CD14-positive monocyte (primary cell): ENCODE results near the gene SPEF2. TPM values are rescaled to one million over a fixed set of nuclear protein-coding genes. Genes with fewer than 3 reads are reported as not detected.

ENCODE experiments used
- DNase-seq, 3 donors: peaks; one replicate each; pipeline ENCODE4 v3.0.0-alpha.2; 2011 to 2022
- H2AFZ ChIP-seq: 2 replicates; pipeline ENCODE4 v1.6.0; 2012; ENCODE audit warnings: mild to moderate bottlenecking, low read depth, low read length, inconsistent platforms; ENCODE audit not compliant: insufficient read depth, poor library complexity, severe bottlenecking
- H3K27ac ChIP-seq, 2 donors: 1 replicate in 1 of 2; 2 replicates in 1 of 2; pipeline ENCODE4 v1.5.1; 2012 to 2013; ENCODE audit warnings: low read length in 2 of 2, control low read depth in 1 of 2, inconsistent platforms in 1 of 2, low read depth in 1 of 2, mild to moderate bottlenecking in 1 of 2
- H3K27me3 ChIP-seq, 2 donors: one replicate each; pipeline versions ENCODE4 v1.6.0 to v1.6.1; 2011 to 2013; ENCODE audit warnings: low read length in 2 of 2; ENCODE audit not compliant: control insufficient read depth in 2 of 2, insufficient read depth in 2 of 2
- H3K36me3 ChIP-seq, 2 donors: replicated peaks in 1 of 2; 1 replicate in 1 of 2; 2 replicates in 1 of 2; pipeline versions ENCODE4 v1.5.1 to v1.6.1; 2012 to 2013; ENCODE audit warnings: low read length in 2 of 2, control low read depth in 1 of 2, inconsistent platforms in 1 of 2, mild to moderate bottlenecking in 1 of 2; ENCODE audit not compliant: insufficient read depth in 2 of 2, control insufficient read depth in 1 of 2
- H3K4me1 ChIP-seq, 2 donors: 1 replicate in 1 of 2; 2 replicates in 1 of 2; pipeline versions ENCODE4 v1.5.1 to v1.6.1; 2012 to 2013; ENCODE audit warnings: low read length in 2 of 2, control low read depth in 1 of 2, inconsistent platforms in 1 of 2, mild to moderate bottlenecking in 1 of 2, moderate library complexity in 1 of 2; ENCODE audit not compliant: insufficient read depth in 2 of 2, control insufficient read depth in 1 of 2
- H3K4me2 ChIP-seq: replicated peaks from 2 replicates; pipeline ENCODE3; 2012; ENCODE audit warnings: low read length, moderate library complexity, mild to moderate bottlenecking; ENCODE audit not compliant: poor library complexity, severe bottlenecking; ENCODE audit errors: extremely low read depth
- H3K4me3 ChIP-seq, 3 experiments: fragments of 200-600 bp in 1 of 3; sonication (generic) in 1 of 3; replicated peaks in 1 of 3; 1 replicate in 2 of 3; 2 replicates in 1 of 3; pipeline ENCODE4 v1.5.1; 2011 to 2013; ENCODE audit warnings: low read length in 3 of 3, mild to moderate bottlenecking in 3 of 3, control low read depth in 2 of 3, low read depth in 2 of 3, inconsistent platforms in 1 of 3, moderate library complexity in 1 of 3
- H3K79me2 ChIP-seq: 2 replicates; pipeline ENCODE4 v1.6.0; 2012; ENCODE audit warnings: mild to moderate bottlenecking, control low read depth, inconsistent platforms, low read length, moderate library complexity; ENCODE audit not compliant: insufficient read depth
- H3K9ac ChIP-seq: 2 replicates; pipeline ENCODE4 v1.6.0; 2017; ENCODE audit warnings: low read length, mild to moderate bottlenecking; ENCODE audit not compliant: insufficient read depth, poor library complexity, severe bottlenecking
- H3K9me3 ChIP-seq, 2 donors: replicated peaks in 1 of 2; 1 replicate in 1 of 2; 2 replicates in 1 of 2; pipeline versions ENCODE4 v1.5.1 to v1.6.1; 2012 to 2013; ENCODE audit warnings: low read length in 2 of 2, control low read depth in 1 of 2; ENCODE audit not compliant: control insufficient read depth in 1 of 2, insufficient read depth in 1 of 2
- H4K20me1 ChIP-seq: 2 replicates; pipeline ENCODE4 v1.6.0; 2012; ENCODE audit warnings: mild to moderate bottlenecking, low read length, control low read depth, moderate library complexity; ENCODE audit not compliant: insufficient read depth
- H3K27ac Mint-ChIP-seq, 7 donors: one replicate each; pipeline ENCODE4 v1.8.0; 2020; ENCODE audit warnings: mild to moderate bottlenecking in 7 of 7, mixed read lengths in 7 of 7, moderate library complexity in 6 of 7, inconsistent platforms in 2 of 7
- H3K27me3 Mint-ChIP-seq, 3 donors: one replicate each; pipeline ENCODE4 v1.8.0; 2021 to 2022; ENCODE audit warnings: low read depth in 3 of 3, mild to moderate bottlenecking in 3 of 3, mixed read lengths in 3 of 3, moderate library complexity in 3 of 3, inconsistent platforms in 1 of 3
- H3K36me3 Mint-ChIP-seq, 2 donors: one replicate each; pipeline ENCODE4 v1.8.0; 2020; ENCODE audit warnings: mixed read lengths in 2 of 2, inconsistent platforms in 1 of 2, mild to moderate bottlenecking in 1 of 2
- H3K4me1 Mint-ChIP-seq: one replicate; pipeline ENCODE4 v1.8.0; 2020; ENCODE audit warnings: mild to moderate bottlenecking, mixed read lengths
- H3K4me3 Mint-ChIP-seq, 2 donors: one replicate each; pipeline ENCODE4 v1.8.0; 2020; ENCODE audit warnings: mild to moderate bottlenecking in 2 of 2, mixed read lengths in 2 of 2, moderate library complexity in 1 of 2
- H3K9me3 Mint-ChIP-seq, 7 donors: one replicate each; pipeline ENCODE4 v1.8.0; 2020 to 2022; ENCODE audit warnings: mixed read lengths in 7 of 7, mild to moderate bottlenecking in 6 of 7, moderate library complexity in 6 of 7, inconsistent platforms in 2 of 7
- CTCF ChIP-seq: fragments of 200-600 bp; IDR thresholded peaks from one replicate; pipeline ENCODE4 v1.8.0; 2022; ENCODE audit warnings: antibody characterized with exemption, mild to moderate bottlenecking
- WGBS: methylation state at CpG from one replicate; pipeline ENCODE4 v1.1.5; 2013; ENCODE audit warnings: missing lambda C conversion rate; ENCODE audit not compliant: insufficient coverage; 5-methylcytosine and 5-hydroxymethylcytosine counted together
- intact Hi-C, 2 donors: fragments of 100-400 bp; cut with micrococcal nuclease; formaldehyde crosslinking; loops; one replicate each; pipeline versions ENCODE4 v1.15.0 to v1.15.1; 2023
- polyA plus RNA-seq, 3 donors: library from polyadenylated mRNA; depleted of rRNA in 1 of 3; unstranded in 2 of 3; stranded (reverse) in 1 of 3; fragments of 300-500 nt in 2 of 3; fragments of >200 nt in 1 of 3; fragmentation: Illumina TruSeq in 2 of 3; gene quantifications; 1 replicate in 2 of 3; 2 replicates in 1 of 3; pipeline ENCODE4 v1.2.3, GENCODE V29; 2012 to 2021

SPEF2 gene
- polyA plus RNA-seq, 3 donors: 0.46 to 0.96 (median 0.48) TPM

DNA sequence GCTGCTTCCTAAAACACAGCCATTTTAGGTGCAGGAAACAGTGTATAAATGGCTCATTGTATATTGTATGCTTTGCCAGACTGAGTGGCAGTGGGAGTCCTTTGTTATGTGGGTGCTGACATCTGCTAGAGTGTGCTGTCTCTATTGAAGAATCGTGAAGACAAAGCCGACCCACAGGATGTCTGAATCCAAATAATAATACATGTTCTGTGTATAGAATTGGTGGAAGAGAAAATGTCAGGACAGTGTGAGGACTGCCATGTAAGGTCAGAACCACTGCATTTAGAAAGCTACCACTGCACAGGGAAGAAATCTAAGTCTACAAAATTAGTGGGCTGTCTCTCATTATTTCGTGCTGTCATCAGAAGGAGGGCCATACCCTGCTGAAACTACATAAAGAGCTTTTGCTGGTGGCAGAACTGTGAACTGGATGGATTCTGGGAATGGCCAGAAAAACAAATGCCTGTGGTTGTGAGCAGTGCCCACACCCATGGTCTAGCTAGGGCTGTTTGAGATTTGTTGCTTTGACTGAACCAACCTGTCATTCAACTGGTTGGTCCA lies 241.5 kb downstream of the SPEF2 start:
- no peak overlapping the region for H3K27ac Mint-ChIP-seq
- H3K27me3 ChIP-seq: no peaks in the 10 kb centered on the region
- intact Hi-C loops: no loop called here
- H3K9me3 Mint-ChIP-seq: no peaks in the 10 kb centered on the region
- TF ChIP-seq CTCF: no peak
- 100% methylated on average over 1 of the region's 3 CpGs for WGBS
- H3K27ac ChIP-seq: no peak overlapping the region
- H3K4me3 ChIP-seq: no peak overlapping the region
- no peak overlapping the region for H3K4me3 Mint-ChIP-seq
- no peak overlapping the region for H2AFZ ChIP-seq
- H4K20me1 ChIP-seq: no peaks in the 10 kb centered on the region
- peaks cover 8 to 12% of the 10 kb centered on the region in 2 donors for H3K4me1 ChIP-seq
- H3K4me2 ChIP-seq: no peak overlapping the region
- H3K9me3 ChIP-seq: no peaks in the 10 kb centered on the region
- no peaks in the 10 kb centered on the region for H3K36me3 ChIP-seq
- DNase-seq: no peak
- H3K79me2 ChIP-seq: no peaks in the 10 kb centered on the region
- H3K9ac ChIP-seq: no peak overlapping the region
- H3K4me1 Mint-ChIP-seq: peaks cover 13% of the 10 kb centered on the region
- H3K27me3 Mint-ChIP-seq: peaks cover 0 to 2% (median 0%) of the 10 kb centered on the region in 3 donors
- no peaks in the 10 kb centered on the region for H3K36me3 Mint-ChIP-seq

DNA sequence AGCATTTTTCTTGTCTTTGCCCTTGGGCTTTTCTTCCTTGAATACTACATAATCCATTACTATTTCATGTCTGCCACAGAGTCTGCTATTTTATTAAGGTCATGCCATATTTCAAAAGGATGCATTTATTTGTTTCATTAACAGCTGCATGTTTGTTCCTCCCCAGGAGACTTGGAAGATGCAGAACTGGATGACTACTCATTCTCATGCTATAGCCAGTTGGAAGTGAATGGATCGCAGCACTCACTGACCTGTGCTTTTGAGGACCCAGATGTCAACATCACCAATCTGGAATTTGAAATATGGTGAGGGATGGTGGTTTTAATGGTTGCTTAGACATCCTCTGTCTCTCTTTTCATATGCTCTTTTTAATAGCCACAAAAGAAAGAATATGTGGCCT lies 243.0 kb downstream of the SPEF2 start:
- Histone ChIP-seq H3K36me3 (no peaks in the 10 kb centered on the region), H3K27ac (no peak overlapping the region), H3K4me2 (no peak overlapping the region), H3K79me2 (no peaks in the 10 kb centered on the region), H3K9me3 (no peaks in the 10 kb centered on the region), H3K9ac (no peak overlapping the region), H2AFZ (no peak overlapping the region), H3K4me3 (no peak overlapping the region), H4K20me1 (no peaks in the 10 kb centered on the region), H3K4me1 (peaks cover 8 to 12% of the 10 kb centered on the region in 2 donors), H3K27me3 (no peaks in the 10 kb centered on the region)
- Mint-ChIP-seq H3K4me3 (no peak overlapping the region), H3K27me3 (peaks cover 0 to 2% (median 0%) of the 10 kb centered on the region in 3 donors), H3K27ac (no peak overlapping the region), H3K4me1 (peaks cover 13% of the 10 kb centered on the region), H3K36me3 (no peaks in the 10 kb centered on the region), H3K9me3 (peaks cover 0 to 2% (median 0%) of the 10 kb centered on the region in 7 donors)
- no CpG with 5 or more reads among the region's 1 CpG for WGBS
- intact Hi-C loops: no loop called here
- no peak for DNase-seq
- no peak for TF ChIP-seq CTCF
